ENCODE data around the gene CRMP1.

Gene CRMP1

GRCh38 chr4:5887011-5887360, 5.9 kb downstream of the CRMP1 start:
- H4K20me1 ChIP-seq (ENCODE audit: insufficient read depth, low read length): no peaks in the 10 kb centered on the region
- no peak for TF ChIP-seq EZH2 (IDR thresholded peaks at IDR 0.05; ENCODE audit: borderline replicate concordance, low read depth, low read length, severe bottlenecking)
- TF ChIP-seq CTCF (IDR thresholded peaks at IDR 0.05; ENCODE audit: borderline replicate concordance, extremely low read depth, low read length, poor library complexity, severe bottlenecking): no peak
- H3K4me3 ChIP-seq (ENCODE audit: low read depth in 1 of 2, low read length in 2 of 2): no peak overlapping the region
- no peaks in the 10 kb centered on the region for H3K36me3 ChIP-seq (ENCODE audit: insufficient read depth, low read length)
- no peaks in the 10 kb centered on the region for H3K27me3 ChIP-seq (ENCODE audit: insufficient read depth, low read length, poor library complexity)
- DNase-seq (no peak), ATAC-seq (ENCODE audit: insufficient read depth, low read depth) (no peak)
- no peak overlapping the region for H3K9ac ChIP-seq (ENCODE audit: low read depth, low read length)
- no peak overlapping the region for H3K27ac ChIP-seq (ENCODE audit: low read length)
- H3K79me2 ChIP-seq (ENCODE audit: insufficient read depth, low read length): no peaks in the 10 kb centered on the region
- no peak overlapping the region for H2AFZ ChIP-seq (ENCODE audit: low read depth, low read length)
- H3K4me2 ChIP-seq (ENCODE audit: insufficient read depth, low read length): no peak overlapping the region
- no peaks in the 10 kb centered on the region for H3K4me1 ChIP-seq (ENCODE audit: insufficient read depth, low read length)
- H3K9me3 ChIP-seq (ENCODE audit: insufficient read depth, low read length, severe bottlenecking): no peaks in the 10 kb centered on the region

- no peaks in the 10 kb centered on the region for H3K36me3 ChIP-seq (ENCODE audit: insufficient read depth, low read length)
- no peaks in the 10 kb centered on the region for H4K20me1 ChIP-seq (ENCODE audit: insufficient read depth, low read length)
- H3K9me3 ChIP-seq (ENCODE audit: insufficient read depth, low read length, severe bottlenecking): no peaks in the 10 kb centered on the region
- H3K4me3 ChIP-seq (ENCODE audit: low read depth in 1 of 2, low read length in 2 of 2): no peak overlapping the region
- H3K27ac ChIP-seq (ENCODE audit: low read length): no peak overlapping the region
- H3K9ac ChIP-seq (ENCODE audit: low read depth, low read length): no peak overlapping the region
- no peaks in the 10 kb centered on the region for H3K79me2 ChIP-seq (ENCODE audit: insufficient read depth, low read length)
- H3K27me3 ChIP-seq (ENCODE audit: insufficient read depth, low read length, poor library complexity): no peaks in the 10 kb centered on the region
- no peak overlapping the region for H2AFZ ChIP-seq (ENCODE audit: low read depth, low read length)
- H3K4me2 ChIP-seq (ENCODE audit: insufficient read depth, low read length): no peak overlapping the region
- H3K4me1 ChIP-seq (ENCODE audit: insufficient read depth, low read length): no peaks in the 10 kb centered on the region
- TF ChIP-seq CTCF (IDR thresholded peaks at IDR 0.05; ENCODE audit: borderline replicate concordance, extremely low read depth, low read length, poor library complexity, severe bottlenecking) (no peak), EZH2 (IDR thresholded peaks at IDR 0.05; ENCODE audit: borderline replicate concordance, low read depth, low read length, severe bottlenecking) (no peak)
- DNase-seq (no peak), ATAC-seq (ENCODE audit: insufficient read depth, low read depth) (no peak)
These were observed 7.2 kb downstream of the CRMP1 start for GRCh38 chr4:5885733-5886132.

DNA sequence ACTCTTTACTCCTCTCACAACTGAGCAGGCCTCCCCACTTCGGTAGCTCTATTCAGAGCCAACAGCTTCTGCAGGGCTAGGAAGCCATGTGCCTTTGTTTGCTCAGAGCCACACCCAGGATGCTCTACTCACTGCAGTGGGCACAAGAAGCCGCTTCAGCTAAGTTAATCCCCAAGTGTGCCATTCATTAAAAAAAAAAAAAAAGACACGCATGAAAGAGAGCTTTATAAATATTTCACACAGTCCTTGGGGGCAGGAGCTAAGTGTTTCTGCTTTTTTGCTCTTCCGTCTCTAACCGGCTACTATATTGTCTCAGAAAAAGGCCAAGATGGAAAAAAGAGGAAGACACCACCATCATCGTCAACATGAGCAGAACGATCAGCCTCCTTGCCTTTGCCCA, 8.1 kb downstream of the CRMP1 start:
- TF ChIP-seq CTCF (IDR thresholded peaks at IDR 0.05; ENCODE audit: borderline replicate concordance, extremely low read depth, low read length, poor library complexity, severe bottlenecking) (no peak), EZH2 (IDR thresholded peaks at IDR 0.05; ENCODE audit: borderline replicate concordance, low read depth, low read length, severe bottlenecking) (no peak)
- Histone ChIP-seq H3K4me2 (ENCODE audit: insufficient read depth, low read length) (no peak overlapping the region), H3K79me2 (ENCODE audit: insufficient read depth, low read length) (no peaks in the 10 kb centered on the region), H3K9me3 (ENCODE audit: insufficient read depth, low read length, severe bottlenecking) (no peaks in the 10 kb centered on the region), H3K4me3 (ENCODE audit: low read depth in 1 of 2, low read length in 2 of 2) (no peak overlapping the region), H3K9ac (ENCODE audit: low read depth, low read length) (no peak overlapping the region), H2AFZ (ENCODE audit: low read depth, low read length) (no peak overlapping the region), H3K27me3 (ENCODE audit: insufficient read depth, low read length, poor library complexity) (no peaks in the 10 kb centered on the region), H3K4me1 (ENCODE audit: insufficient read depth, low read length) (no peaks in the 10 kb centered on the region), H4K20me1 (ENCODE audit: insufficient read depth, low read length) (no peaks in the 10 kb centered on the region), H3K36me3 (ENCODE audit: insufficient read depth, low read length) (no peaks in the 10 kb centered on the region), H3K27ac (ENCODE audit: low read length) (no peak overlapping the region)
- ATAC-seq (ENCODE audit: insufficient read depth, low read depth): no peak
- no peak for DNase-seq

GRCh38 chr4:5883916-5884315, 9.0 kb downstream of the CRMP1 start:
- TF ChIP-seq EZH2 (IDR thresholded peaks at IDR 0.05; ENCODE audit: borderline replicate concordance, low read depth, low read length, severe bottlenecking) (no peak), CTCF (IDR thresholded peaks at IDR 0.05; ENCODE audit: borderline replicate concordance, extremely low read depth, low read length, poor library complexity, severe bottlenecking) (no peak)
- H3K9ac ChIP-seq (ENCODE audit: low read depth, low read length): no peak overlapping the region
- DNase-seq (no peak), ATAC-seq (ENCODE audit: insufficient read depth, low read depth) (no peak)
- no peak overlapping the region for H3K27ac ChIP-seq (ENCODE audit: low read length)
- H4K20me1 ChIP-seq (ENCODE audit: insufficient read depth, low read length): no peaks in the 10 kb centered on the region
- H3K4me1 ChIP-seq (ENCODE audit: insufficient read depth, low read length): no peaks in the 10 kb centered on the region
- H2AFZ ChIP-seq (ENCODE audit: low read depth, low read length): no peak overlapping the region
- H3K27me3 ChIP-seq (ENCODE audit: insufficient read depth, low read length, poor library complexity): no peaks in the 10 kb centered on the region
- H3K79me2 ChIP-seq (ENCODE audit: insufficient read depth, low read length): no peaks in the 10 kb centered on the region
- no peak overlapping the region for H3K4me3 ChIP-seq (ENCODE audit: low read depth in 1 of 2, low read length in 2 of 2)
- H3K4me2 ChIP-seq (ENCODE audit: insufficient read depth, low read length): no peak overlapping the region
- no peaks in the 10 kb centered on the region for H3K9me3 ChIP-seq (ENCODE audit: insufficient read depth, low read length, severe bottlenecking)
- no peaks in the 10 kb centered on the region for H3K36me3 ChIP-seq (ENCODE audit: insufficient read depth, low read length)
